ENCODE measurements around the gene MYL12A.
"Not testable (repeated sequence)": the region's sequence is repeated elsewhere in the genome, so short reads cannot be mapped to it uniquely, and the experiment has no call there.

DNA sequence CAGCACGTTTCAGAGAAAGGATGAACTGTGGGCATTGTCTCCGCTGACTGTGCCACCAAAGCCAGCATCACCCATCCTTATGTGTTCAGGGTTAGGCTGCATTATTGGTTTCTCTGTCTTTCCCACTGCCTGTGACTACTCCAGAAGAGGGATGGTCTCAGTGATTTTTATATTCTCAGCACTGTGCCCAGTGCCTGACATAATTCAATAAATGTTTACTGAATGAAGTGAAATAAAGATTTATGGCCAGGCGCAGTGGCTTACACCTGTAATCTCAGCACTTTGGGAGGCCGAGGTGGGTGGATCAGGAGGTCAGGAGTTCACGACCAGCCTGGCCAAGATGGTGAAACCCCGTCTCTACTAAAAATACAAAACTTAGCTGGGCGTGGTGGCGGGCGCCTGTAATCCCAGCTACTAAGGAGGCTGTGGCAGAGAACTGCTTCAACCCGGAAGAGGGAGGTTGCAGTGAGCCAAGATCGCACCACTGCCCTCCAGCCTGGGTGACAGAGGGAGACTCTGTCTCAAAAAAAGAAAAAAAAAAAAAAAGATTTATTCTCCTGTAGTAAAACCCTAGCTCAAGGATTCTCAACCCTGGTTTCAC, 49.2 kb upstream of the MYL12A start:
- TF ChIP-seq EZH2 (IDR thresholded peaks at IDR 0.05; ENCODE audit: insufficient read depth, poor library complexity, severe bottlenecking); EZH2phosphoT487 (IDR thresholded peaks at IDR 0.05; ENCODE audit: insufficient read depth, low read depth): not testable (repeated sequence)

Data from GM23248 (cell line).